ENCODE measurements around the gene MFNG.
A peak's percentile ranks its signal among the peaks of the same experiment; 100 is the strongest.
"Not testable (repeated sequence)": the region's sequence is repeated elsewhere in the genome, so short reads cannot be mapped to it uniquely, and the experiment has no call there.

Gene MFNG, protein sequence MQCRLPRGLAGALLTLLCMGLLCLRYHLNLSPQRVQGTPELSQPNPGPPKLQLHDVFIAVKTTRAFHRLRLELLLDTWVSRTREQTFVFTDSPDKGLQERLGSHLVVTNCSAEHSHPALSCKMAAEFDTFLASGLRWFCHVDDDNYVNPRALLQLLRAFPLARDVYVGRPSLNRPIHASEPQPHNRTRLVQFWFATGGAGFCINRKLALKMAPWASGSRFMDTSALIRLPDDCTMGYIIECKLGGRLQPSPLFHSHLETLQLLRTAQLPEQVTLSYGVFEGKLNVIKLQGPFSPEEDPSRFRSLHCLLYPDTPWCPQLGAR

DNA sequence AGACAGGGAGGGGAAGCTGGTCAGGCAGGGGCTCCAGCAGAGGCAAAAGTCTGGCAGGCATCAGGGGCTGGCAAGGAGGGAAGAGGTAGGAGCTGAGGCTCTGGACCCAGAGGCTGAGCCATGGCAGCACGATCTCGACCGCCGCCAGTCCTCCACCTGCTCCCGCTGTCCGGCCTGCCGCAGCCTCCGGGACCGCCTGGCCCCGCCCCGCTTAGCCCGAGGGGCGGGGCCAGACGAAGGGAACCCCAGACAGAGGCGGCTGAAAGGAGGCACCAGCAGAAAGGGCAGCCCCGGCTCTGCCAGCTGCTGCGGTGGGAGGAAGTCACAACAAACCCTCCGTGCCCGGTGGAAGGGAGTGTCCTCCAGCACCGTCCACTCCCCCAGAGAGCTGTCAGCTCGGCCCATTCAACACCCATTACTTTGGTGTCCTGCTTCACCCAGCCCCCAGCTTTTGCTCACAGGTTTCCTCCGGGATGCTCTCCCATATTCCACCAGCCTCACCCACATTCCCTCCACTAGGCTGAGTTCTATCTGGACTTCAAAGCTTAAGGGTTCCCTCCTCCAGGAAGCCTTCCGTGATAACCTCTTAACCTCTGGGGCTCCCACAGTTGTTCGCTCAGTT lies at the start of gene MFNG:
MFNG (minus strand) TSS at position 161 of the 622 bp plus-strand sequence. CDS start 207 bp downstream, outside the sequence.
- DNase-seq (ENCODE audit: low read depth): peak; percentile 64

DNA sequence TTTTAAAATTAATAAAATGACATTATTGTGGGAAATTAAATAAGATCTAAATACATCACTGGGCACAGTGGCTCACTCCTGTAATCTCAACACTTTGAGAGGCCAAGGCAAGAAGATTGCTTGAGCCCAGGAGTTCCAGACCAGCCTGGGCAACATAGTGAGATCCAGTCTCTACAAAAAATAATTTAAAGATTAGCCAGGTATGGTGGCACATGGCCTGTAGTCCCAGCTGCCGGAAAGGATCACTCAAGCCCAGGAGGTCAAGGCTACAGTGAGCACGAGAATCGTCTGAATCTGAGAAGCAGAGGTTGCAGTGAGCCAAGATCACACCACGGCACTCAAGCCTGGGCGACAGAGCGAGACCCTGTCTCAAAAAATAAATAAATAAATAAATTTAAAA lies 49.0 kb upstream of the MFNG start:
- no peak for DNase-seq (ENCODE audit: low read depth)

DNA sequence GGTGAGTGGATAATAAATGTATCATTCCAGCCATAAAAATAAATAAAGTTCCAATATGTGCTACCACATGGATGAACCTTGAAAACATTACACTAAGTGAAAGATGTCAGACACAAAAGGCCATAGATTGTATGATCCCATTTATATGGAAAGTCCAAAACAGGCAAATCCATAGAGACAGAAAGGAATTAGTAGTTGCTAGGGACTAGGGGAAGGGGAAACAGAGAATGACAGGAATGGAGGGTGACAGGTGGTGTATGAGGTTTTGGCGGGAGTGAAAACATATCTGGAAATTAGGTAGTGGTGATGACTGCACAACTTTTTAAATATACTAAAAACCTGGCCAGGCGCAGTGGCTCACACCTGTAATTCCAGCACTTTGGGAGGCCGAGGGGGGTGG lies 48.3 kb upstream of the MFNG start:
- no peak for DNase-seq (ENCODE audit: low read depth)

DNA sequence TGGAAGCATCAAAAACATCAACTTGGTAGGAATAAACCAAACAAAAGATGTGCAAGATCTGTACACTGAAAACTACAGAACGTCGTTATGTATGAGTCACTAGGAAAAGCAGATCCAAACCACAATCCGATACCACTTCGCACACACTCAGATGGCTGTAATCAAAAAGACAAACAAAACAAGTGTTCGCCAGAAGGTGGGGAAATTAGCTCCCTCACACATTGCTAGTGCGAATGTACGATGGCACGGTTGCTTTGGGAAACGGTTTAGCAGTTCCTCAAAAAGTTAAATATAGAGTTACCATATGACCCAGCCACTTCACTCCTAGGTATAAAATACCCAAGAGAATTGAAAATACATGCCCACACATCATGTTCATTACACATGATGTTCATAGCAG lies 47.8 kb upstream of the MFNG start:
- DNase-seq (ENCODE audit: low read depth): no peak

DNA sequence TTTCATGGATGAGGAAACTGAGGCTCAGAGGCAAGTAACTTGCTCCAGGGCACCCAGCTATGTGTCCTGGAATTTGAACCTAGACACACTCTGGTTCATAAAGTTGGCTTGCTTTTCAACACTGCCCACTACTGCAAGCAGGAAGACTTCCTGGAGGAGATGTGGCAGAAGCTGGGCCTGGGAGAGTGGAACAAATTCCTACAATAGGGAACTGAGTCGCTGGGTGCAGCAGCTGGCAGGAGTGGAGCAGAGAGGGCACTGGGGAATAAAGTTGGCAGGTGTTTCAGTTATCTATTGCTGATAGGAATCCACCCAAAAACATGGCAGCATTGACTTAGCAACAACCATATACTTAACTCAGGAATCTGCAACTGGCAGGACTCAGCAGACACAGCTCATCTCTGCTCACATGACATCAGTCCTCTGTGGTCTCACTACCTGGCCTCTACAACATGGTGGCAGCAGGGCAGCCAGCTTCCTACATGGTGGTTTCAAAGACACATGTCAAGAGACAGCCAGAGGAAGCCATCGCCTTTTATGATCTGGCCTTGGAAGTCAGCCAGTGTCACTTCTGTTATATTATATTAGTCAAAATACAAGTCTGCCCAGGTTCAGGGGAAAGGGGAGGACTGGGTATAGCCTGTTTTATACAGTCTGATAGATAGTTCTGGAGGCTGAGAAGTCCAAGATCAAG lies 43.6 kb upstream of the MFNG start:
- no peak for DNase-seq (ENCODE audit: low read depth)

DNA sequence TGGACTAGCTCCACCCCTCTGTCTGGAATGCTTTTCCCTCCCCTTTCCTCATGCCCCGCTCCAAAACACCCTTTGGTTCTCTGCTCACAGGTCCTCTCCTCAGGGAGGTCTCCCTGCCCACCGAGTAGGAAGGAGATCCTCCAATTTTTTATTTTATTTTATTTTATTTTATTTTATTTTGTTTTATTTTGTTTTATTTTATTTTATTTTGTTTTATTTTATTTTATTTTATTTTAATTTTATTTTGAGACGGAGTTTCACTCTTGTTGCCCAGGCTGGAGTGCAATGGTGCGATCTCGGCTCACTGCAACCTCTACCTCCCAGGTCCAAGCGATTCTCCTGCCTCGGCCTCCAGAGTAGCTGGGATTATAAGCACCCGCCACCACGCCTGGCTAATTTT lies 41.8 kb upstream of the MFNG start:
- DNase-seq (ENCODE audit: low read depth): not testable (repeated sequence)

DNA sequence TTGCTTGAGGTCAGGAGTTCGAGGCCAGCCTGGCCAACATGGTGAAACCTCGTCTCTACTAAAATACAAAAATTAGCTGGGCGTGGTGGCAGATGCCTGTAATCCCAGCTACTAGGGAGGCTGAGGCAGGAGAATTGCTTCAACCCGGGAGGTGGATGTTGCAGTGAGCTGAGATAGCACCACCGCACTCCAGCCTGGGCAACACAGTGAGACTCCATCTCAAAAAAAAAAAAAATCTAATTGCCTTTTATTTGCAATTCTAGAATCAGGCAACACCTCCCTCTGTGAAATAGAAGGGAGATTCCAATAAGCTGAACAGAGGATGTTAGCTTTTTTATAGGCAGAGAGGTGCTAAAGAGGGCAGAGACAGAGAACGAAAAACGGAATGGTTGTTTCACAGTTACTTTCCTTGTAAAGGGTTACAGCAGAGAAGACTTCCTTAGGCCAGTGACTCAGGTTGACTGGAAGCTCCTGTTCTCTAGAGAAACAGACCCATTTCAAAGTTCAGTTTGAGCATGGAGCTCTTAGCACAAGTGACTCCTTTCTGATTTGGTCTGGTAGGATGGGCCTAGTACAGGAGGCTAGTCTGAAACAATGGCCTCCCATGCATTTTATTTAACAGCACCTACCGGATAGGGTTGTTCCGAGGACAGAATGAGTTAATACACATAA lies 41.0 kb upstream of the MFNG start:
- not testable (repeated sequence) for DNase-seq (ENCODE audit: low read depth)

DNA sequence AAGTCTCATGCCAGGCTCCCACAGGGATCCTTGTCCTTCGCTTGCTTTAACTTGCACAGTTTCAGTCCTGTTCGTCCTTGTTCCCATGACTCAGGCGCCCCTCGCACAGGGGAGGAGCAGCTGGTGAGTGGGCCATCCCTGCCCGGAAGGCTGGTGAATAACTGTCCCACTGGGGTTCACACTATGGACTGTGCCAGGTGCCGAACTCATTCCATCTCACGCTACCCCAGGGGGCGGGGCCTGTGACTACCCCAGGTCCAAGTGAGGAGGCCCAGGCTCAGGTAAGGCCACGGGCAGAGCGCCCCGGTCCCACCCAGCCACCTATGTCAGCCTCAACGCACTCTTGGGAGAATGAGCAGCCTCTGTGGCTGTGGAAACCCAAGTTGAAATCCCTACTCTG lies 40.2 kb upstream of the MFNG start:
- DNase-seq (ENCODE audit: low read depth): no peak

DNA sequence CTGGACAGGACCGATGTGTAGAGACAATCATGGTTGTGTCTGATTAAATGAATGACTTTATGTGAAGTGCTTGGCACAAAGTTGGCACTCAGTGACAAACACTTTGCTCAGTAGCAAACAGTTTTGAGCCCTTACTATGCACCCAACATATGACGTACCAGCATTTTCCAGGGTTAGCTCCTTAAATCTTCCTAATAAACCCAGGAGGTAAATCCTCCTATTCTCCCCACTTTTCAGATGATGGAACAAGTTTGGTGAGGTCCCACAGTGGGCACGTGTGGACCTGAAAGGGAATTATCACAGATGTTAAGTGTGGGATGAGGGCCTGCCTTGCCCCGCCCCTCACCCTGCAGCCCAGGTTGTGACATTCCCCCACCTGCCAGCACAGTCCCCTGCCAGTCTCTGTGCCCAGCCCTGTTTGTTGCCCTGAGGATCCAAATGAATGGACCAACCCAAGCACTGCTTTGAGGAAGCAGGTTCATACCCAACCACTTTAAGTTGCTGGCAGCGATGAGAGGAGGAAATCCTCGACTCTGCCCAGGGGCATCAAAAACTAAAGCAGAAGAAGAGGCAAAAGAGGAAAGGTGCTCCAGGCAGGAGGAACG lies 39.7 kb upstream of the MFNG start:
- DNase-seq (ENCODE audit: low read depth): no peak

DNA sequence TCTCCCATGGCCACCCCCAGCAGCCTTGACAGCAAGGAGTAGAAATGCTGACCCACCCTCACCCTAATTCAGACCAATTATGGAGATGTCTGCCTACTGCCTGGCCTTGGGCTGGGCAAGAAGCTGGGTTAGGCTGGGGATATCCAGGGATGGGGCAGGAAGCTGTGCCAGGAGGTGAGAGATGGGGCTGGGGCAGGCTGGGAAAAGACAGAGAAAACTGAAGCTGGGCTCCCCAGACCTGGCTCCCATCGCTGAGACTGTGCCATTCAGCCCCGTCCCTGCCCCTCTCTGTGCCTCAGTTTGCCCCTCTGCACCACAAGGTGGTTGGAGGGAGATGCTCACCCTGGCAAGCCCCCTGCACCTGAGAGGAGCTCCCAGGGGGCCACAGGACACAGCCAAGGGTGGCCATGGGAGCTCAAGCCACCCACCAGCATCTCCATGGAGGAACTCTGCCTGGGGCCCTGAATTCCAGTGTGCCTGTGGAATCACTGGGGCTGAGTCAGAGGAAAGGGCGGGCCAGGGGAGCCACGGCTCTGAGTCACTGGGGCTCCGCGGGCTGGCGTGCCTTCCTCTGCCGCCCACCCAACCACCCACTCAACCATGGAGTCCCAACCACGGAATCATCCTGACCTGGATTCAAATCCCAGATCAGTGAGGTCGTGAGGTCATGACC lies 39.0 kb upstream of the MFNG start:
- DNase-seq (ENCODE audit: low read depth): peak; percentile 24

DNA sequence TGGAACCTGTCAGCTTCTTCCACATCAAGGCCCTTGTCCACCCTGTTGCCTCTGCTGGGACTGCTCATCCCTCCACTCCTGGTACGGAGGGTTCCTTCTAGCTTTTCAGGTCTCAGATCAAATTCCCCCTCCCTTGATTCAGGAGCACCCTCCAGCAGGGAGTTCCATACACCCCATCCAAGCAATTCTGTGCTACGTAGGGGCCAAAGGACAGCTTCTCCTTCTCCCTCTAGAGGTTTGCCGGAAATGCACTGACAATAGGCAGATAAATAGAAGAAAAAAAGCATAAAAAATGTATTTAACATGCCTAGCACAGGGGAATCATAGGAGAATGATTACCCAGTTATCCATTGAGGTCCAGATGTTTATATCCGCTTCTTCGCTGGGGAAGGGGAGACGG lies 36.3 kb upstream of the MFNG start:
- no peak for DNase-seq (ENCODE audit: low read depth)

DNA sequence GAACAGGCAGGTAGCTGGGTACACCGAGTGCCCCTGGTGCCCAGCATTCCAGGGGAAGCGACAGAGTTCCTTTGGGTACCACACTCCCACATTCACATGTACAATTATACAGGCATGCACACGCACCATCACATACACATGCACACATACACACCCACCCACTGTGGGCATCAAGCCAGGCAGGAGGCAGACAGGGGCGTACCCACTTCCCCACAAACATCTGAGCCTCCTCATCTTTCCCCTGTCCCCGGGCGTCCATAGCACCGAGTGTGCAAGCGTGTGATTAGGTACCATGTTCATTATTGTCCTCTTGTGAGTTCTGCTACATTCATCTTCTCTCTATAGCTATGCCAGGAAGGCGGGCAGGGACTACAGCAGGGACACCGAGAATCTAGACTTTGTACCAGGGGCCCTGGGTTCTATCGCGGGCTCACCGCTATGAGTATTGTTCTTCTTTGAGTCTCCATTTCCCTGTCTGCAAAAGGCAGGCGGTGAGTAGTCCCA lies 35.1 kb upstream of the MFNG start:
- DNase-seq (ENCODE audit: low read depth): no peak

DNA sequence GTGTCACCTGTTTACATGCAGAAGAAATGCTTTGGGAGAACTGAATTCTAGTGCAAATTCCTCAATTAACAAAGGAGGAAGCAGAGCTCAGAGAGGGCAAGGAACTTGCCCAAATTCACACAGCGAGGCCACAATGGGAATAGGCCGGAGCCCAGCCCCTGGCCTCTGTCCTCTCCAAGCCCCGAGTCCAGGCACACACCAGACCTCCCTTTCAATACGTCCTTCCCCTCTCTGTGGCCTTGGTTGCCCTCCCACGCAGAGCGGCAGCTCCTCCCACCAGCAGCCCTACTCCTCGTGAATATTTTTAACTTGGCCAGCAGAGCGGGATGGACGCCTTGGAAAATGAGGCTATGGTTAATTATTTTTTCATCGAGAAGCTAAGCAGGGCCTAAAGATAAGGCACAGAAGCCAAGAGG lies 34.6 kb upstream of the MFNG start:
- no peak for DNase-seq (ENCODE audit: low read depth)

DNA sequence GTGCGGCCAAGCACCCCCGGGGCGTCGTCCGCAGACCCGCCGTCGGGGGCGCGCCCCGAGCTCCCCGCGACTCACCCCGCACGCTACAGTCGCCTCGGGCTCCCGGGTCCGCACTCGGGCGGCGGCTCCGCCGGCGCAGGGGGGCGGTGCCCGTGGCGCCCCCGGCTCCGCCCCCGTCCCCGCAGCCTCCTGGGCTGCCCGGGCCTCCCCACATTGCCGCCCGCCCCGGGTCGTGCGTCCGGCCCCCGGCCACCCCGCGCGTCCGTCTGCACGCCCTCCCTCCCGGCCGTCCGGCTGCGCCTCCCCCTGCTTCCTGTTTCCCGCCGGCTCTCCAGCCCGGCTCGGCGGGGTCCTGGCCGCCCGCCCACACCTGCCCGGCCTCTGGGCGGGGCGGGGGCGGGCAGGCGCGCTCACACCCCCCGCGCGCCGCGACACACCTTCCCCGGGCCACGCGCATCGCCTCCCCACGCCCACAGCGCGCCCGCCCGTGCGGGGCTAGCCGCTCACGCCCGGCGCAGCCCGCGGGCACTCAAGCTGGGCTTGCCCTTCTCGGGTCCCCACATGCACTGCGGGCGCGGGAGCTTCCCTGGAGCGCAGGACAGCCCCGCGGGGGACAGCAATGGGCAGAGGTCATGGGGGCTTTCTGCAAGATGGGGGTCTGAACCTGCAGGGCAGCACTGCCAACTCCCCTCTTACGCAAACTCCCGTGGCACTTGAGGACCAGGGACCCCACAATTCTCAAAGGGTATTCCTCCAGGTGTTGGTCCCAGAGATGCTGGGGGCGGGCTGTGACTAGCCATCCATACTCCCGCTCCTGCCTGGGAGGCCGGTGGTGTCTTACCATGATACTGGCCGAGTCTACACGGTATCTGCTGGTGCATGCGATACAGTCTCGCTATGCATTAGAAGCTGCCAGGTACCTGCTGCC lies 33.3 kb upstream of the MFNG start, which contains the start of gene CARD10:
CARD10 (minus strand) TSS at position 148 of the 928 bp plus-strand sequence. CDS start 215 bp downstream, outside the sequence.
- DNase-seq (ENCODE audit: low read depth): no peak

DNA sequence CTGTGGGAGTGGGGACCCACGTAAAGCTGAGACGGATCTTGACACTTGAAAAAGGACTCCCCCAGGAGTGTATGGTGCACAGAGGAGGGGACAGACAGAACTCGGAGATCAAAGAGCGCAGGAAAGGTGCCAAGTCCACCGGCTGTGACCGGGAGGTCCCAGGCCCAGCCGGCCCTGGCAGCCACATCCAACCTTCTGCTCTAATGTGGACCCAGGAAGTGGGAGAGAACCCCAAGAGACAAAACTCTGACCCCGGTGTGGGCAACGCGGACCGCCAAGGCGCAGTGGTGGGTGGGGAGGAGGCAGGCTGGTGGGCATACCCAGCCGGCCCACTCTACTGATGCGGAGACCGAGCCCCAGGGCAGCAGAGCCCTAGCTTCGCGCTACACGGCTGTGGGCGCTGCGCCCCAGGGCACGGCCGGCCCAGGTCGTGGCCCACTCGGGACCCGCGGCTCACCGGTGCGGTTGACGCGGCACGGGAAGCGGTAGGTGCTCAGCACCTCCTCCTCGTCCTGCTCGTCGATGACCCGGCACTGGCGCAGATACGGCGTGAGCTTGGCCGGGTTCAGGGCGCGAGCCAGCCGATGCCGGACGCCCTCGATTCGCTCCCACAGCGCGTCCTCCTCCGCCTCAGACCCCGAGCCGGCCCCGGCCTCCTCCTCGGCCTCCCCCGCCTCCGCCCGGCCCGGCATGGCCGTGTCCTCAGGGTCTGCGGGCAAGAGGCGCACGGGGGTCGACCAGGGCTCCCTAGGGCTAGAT lies 32.5 kb upstream of the MFNG start:
- no peak for DNase-seq (ENCODE audit: low read depth)

DNA sequence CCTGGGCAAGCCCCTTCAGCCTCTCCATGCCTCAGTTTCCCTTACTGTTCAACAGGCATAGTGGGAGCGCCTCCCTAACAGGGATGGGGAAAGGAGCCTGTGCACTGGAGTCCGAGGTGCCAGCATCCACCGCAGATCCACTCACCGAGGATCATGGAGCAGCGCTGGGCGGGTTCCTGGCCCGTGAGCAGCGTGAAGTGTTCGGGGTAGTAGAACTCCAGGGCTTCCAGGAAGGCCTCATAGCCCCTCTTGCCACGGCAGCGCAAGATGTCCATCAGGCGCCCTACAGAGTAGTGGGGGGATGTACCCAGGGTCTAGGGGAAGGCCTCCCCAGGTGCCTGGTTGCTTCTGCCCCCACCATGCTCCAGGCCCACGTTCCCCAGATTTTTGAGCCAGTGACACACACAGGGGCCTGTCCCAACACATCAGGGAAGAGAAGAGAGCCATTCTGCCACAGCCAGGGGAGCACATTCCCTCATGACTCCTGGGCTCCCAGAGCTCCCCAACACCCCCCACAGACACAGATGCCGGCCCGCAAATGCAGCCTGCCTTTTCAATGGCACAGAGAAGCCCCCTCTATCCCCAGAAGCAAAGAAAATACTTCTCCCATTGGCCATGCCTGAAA lies 31.8 kb upstream of the MFNG start:
- DNase-seq (ENCODE audit: low read depth): no peak

DNA sequence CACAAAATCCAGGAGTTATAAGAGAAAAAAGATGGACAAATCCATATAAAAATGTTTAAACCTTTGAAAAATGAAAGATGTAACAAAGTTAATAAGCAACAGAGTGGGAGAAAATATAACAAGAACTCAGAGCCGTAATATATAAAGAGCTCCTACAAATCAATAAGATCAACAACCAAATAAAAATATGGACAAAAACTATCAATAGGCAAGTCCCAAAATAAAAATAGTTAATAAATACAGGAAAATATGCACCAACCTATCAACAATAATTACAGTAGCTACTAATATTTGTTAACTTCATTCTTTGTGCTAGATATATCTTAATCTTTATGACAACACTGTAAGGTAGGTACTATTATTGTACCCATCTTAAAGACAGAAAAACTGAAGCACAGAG lies 30.3 kb upstream of the MFNG start:
- no peak for DNase-seq (ENCODE audit: low read depth)

DNA sequence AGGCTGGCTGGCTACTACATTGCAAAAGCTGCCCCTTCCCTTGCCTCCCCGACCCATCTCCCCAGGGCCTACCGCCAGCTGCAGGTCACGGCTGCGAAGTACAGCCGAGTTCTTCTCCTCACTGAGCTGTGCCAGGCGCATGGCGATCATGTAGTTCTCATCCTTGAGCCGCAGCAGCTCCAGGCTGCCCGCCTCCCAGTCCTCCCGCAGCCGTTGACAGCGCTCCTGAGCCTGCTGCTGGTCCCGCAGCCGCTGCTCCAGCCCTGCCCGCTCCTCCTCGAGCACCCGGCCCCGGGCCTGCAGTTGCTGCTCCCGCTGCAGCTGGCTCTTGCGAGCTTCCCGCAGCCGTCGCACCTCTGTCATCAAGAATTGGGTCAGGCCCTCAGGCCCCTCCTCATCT lies 29.7 kb upstream of the MFNG start:
- DNase-seq (ENCODE audit: low read depth): no peak

DNA sequence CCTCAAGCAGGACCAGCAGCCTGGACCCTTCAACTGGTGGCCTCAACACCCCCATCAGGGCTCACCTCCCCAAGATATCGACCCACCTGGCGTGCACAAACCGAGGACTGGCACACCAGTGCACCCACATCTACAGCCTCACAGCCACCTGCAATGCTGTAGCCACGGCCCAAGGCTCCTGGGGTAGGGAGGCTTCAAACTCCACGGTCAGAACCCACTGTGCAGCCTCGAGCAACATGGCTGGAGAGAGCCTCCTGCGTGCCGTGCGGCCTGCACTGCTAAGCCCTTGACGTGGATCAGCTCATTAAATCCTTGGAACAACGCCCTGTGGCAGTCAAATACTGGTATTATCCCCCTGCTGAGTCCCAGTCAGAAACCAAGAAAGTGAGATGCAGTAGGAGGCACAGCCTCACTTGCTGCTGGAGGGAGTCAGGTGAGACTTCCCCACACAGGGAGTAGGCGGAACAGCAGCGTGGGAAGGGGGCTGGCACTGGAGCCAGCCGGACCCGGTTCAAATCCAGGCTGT lies 28.4 kb upstream of the MFNG start:
- DNase-seq (ENCODE audit: low read depth): no peak
